B cell (primary cell): ENCODE data around the gene RGS6. TPM values are rescaled to one million over a fixed set of nuclear protein-coding genes. Genes with fewer than 3 reads are reported as not detected.

Experiments
- ATAC-seq: fragments of 200-7000 bp; cut with Tn5 transposase; one replicate; pipeline ENCODE4 v1.10.0; 2021; ENCODE audit warnings: low read depth, mild to moderate bottlenecking, moderate number of reproducible peaks, moderate library complexity
- CTCF ChIA-PET: fragments of 350-600 bp; sonication (Branson Sonifier 250); formaldehyde crosslinking; loops from one replicate; lab custom pipeline; 2021; ENCODE audit warnings: antibody characterized with exemption, inconsistent platforms; lab: Charles Lee
- POLR2A ChIA-PET: fragments of 350-600 bp; sonication (Branson Sonifier 250); formaldehyde crosslinking; loops from one replicate; lab custom pipeline; 2021; ENCODE audit warnings: antibody characterized with exemption; lab: Charles Lee
- DNase-seq: peaks from one replicate; pipeline ENCODE4 v3.0.0; 2013
- H2AFZ ChIP-seq: 2 replicates; pipeline ENCODE4 v1.6.1; 2012; ENCODE audit warnings: mild to moderate bottlenecking, low read depth, low read length; ENCODE audit not compliant: insufficient read depth, poor library complexity, severe bottlenecking
- H3K27ac ChIP-seq, 2 donors: 1 replicate in 1 of 2; 2 replicates in 1 of 2; pipeline ENCODE4 v1.5.1; 2012 to 2013; ENCODE audit warnings: low read length in 2 of 2, mild to moderate bottlenecking in 2 of 2, moderate library complexity in 1 of 2
- H3K27me3 ChIP-seq, 4 experiments: fragments of 200-600 bp in 1 of 4; sonication (generic) in 1 of 4; replicated peaks in 1 of 4; 1 replicate in 2 of 4; 2 replicates in 2 of 4; pipeline versions ENCODE4 v1.6.1 to v1.7.0; 2013 to 2016; ENCODE audit warnings: low read length in 3 of 4, mild to moderate bottlenecking in 2 of 4, mixed read lengths in 1 of 4, moderate library complexity in 1 of 4; ENCODE audit not compliant: insufficient read depth in 4 of 4, control insufficient read depth in 3 of 4; ENCODE audit errors: control extremely low read depth in 1 of 4
- H3K36me3 ChIP-seq, 2 experiments: replicated peaks in 1 of 2; 1 replicate in 1 of 2; 2 replicates in 1 of 2; pipeline versions ENCODE4 v1.6.1 to v1.7.1; 2013; ENCODE audit warnings: low read length in 1 of 2; ENCODE audit not compliant: insufficient read depth in 2 of 2, control insufficient read depth in 1 of 2; ENCODE audit errors: control extremely low read depth in 1 of 2, extremely low read depth in 1 of 2
- H3K4me1 ChIP-seq, 2 donors: fragments of 200-600 bp in 1 of 2; sonication (generic) in 1 of 2; 1 replicate in 1 of 2; 2 replicates in 1 of 2; pipeline versions ENCODE4 v1.5.1 to v1.6.1; 2013 to 2017; ENCODE audit warnings: low read length in 2 of 2; ENCODE audit not compliant: control insufficient read depth in 2 of 2, insufficient read depth in 2 of 2
- H3K4me2 ChIP-seq: replicated peaks from 2 replicates; pipeline ENCODE3; 2012; ENCODE audit warnings: mild to moderate bottlenecking, low read depth, low read length; ENCODE audit not compliant: poor library complexity, severe bottlenecking
- H3K4me3 ChIP-seq, 5 experiments: fragments of 200-600 bp in 1 of 5; sonication (generic) in 1 of 5; 1 replicate in 3 of 5; 2 replicates in 2 of 5; pipeline versions ENCODE4 v1.5.1 to v1.7.0; 2011 to 2016; ENCODE audit warnings: low read length in 4 of 5, mild to moderate bottlenecking in 4 of 5, low read depth in 2 of 5, control low read depth in 1 of 5, moderate library complexity in 1 of 5; ENCODE audit not compliant: insufficient read depth in 1 of 5; ENCODE audit errors: control extremely low read depth in 1 of 5, extremely low read depth in 1 of 5
- H3K79me2 ChIP-seq: fragments of 200-600 bp; sonication (generic); one replicate; pipeline ENCODE4 v1.6.0; 2016; ENCODE audit warnings: low read length; ENCODE audit not compliant: control insufficient read depth, insufficient read depth
- H3K9ac ChIP-seq: fragments of 200-600 bp; sonication (generic); 2 replicates; pipeline ENCODE4 v1.6.1; 2017; ENCODE audit warnings: mild to moderate bottlenecking, low read length, moderate library complexity
- H3K9me3 ChIP-seq, 3 donors: one replicate each; pipeline versions ENCODE4 v1.6.1 to v1.7.1; 2013; ENCODE audit warnings: low read length in 2 of 3; ENCODE audit not compliant: control insufficient read depth in 2 of 3, insufficient read depth in 1 of 3; ENCODE audit errors: control extremely low read depth in 1 of 3
- H4K20me1 ChIP-seq: 2 replicates; pipeline ENCODE4 v1.6.0; 2012; ENCODE audit warnings: mild to moderate bottlenecking, low read length; ENCODE audit not compliant: insufficient read depth, control insufficient read depth, poor library complexity, severe bottlenecking
- H3K27ac Mint-ChIP-seq: one replicate; pipeline ENCODE4 v1.8.0; 2021; ENCODE audit warnings: mixed read lengths
- H3K27me3 Mint-ChIP-seq: one replicate; pipeline ENCODE4 v1.8.0; 2021; ENCODE audit warnings: mixed read lengths
- H3K4me1 Mint-ChIP-seq: one replicate; pipeline ENCODE4 v1.8.0; 2021; ENCODE audit warnings: mixed read lengths
- H3K4me3 Mint-ChIP-seq: one replicate; pipeline ENCODE4 v1.8.0; 2021; ENCODE audit warnings: mixed read lengths
- H3K9me3 Mint-ChIP-seq: one replicate; pipeline ENCODE4 v1.8.0; 2022; ENCODE audit warnings: mixed read lengths; ENCODE audit not compliant: insufficient read depth
- CTCF ChIP-seq: fragments of 200-600 bp; IDR thresholded peaks from one replicate; pipeline ENCODE4 v1.8.0; 2022; ENCODE audit warnings: antibody characterized with exemption, mild to moderate bottlenecking
- EZH2 ChIP-seq: IDR thresholded peaks from 2 replicates; pipeline ENCODE4 v1.6.1; 2012; ENCODE audit warnings: borderline replicate concordance, low read depth, mild to moderate bottlenecking, moderate library complexity, low read length; ENCODE audit not compliant: insufficient read depth, poor library complexity, severe bottlenecking
- WGBS: methylation state at CpG from one replicate; pipeline ENCODE4 v1.1.5; 2013; ENCODE audit warnings: missing lambda C conversion rate; ENCODE audit not compliant: insufficient coverage; 5-methylcytosine and 5-hydroxymethylcytosine counted together
- intact Hi-C: fragments of 100-400 bp; cut with micrococcal nuclease; formaldehyde crosslinking; loops from one replicate; pipeline ENCODE4 v1.10.0; 2022
- polyA plus RNA-seq: library from polyadenylated mRNA; depleted of rRNA; stranded (reverse); fragments of >200 nt; gene quantifications from 2 replicates; pipeline ENCODE4 v1.2.3, GENCODE V29; 2012
- total RNA-seq, 2 donors: library from RNA; stranded (reverse); fragments of 120-200 nt in 1 of 2; gene quantifications; 1 replicate in 1 of 2; 2 replicates in 1 of 2; pipeline versions ENCODE4 v1.2.3 to v1.2.4, GENCODE V29; 2013 to 2022

RGS6 gene
- total and polyA plus RNA-seq, 2 donors (not counting 1 experiment from before 2014, with no cell fraction given): 0.07 TPM; not detected in 1

GRCh38 chr14:71988939-71989338 is 56.7 kb downstream of the RGS6 start:
- TF ChIP-seq EZH2 (no peak), CTCF (no peak)
- no peak for ATAC-seq
- H3K36me3 ChIP-seq: no peaks in the 10 kb centered on the region
- H3K79me2 ChIP-seq: no peaks in the 10 kb centered on the region
- H3K27ac ChIP-seq: no peak overlapping the region
- H3K27me3 ChIP-seq: peaks cover 0 to 5% (median 0%) of the 10 kb centered on the region in 4 experiments
- no peak overlapping the region for H3K27ac Mint-ChIP-seq
- POLR2A ChIA-PET: no interaction called here
- no peaks in the 10 kb centered on the region for H3K9me3 Mint-ChIP-seq
- intact Hi-C loops: no loop called here
- H3K27me3 Mint-ChIP-seq: peaks cover 11% of the 10 kb centered on the region
- DNase-seq: no peak
- no peak overlapping the region for H2AFZ ChIP-seq
- no peaks in the 10 kb centered on the region for H3K4me1 ChIP-seq
- H3K9ac ChIP-seq: no peak overlapping the region
- no peak overlapping the region for H3K4me2 ChIP-seq
- WGBS: 84% methylated on average over 3 of the region's 3 CpGs
- CTCF ChIA-PET: no interaction called here
- no peaks in the 10 kb centered on the region for H4K20me1 ChIP-seq
- H3K4me3 ChIP-seq: no peak overlapping the region
- H3K9me3 ChIP-seq: no peaks in the 10 kb centered on the region
- H3K4me1 Mint-ChIP-seq: no peaks in the 10 kb centered on the region
- no peak overlapping the region for H3K4me3 Mint-ChIP-seq

- 82% methylated on average over 4 of the region's 5 CpGs for WGBS
- ChIA-PET CTCF (no interaction called here), POLR2A (no interaction called here)
- Histone ChIP-seq H3K4me3 (no peak overlapping the region), H2AFZ (no peak overlapping the region), H3K4me1 (no peaks in the 10 kb centered on the region), H3K9ac (no peak overlapping the region), H3K9me3 (peaks cover 0 to 1% (median 1%) of the 10 kb centered on the region in 3 donors), H3K27me3 (peaks cover 0 to 3% (median 0%) of the 10 kb centered on the region in 4 experiments), H3K79me2 (no peaks in the 10 kb centered on the region), H3K4me2 (no peak overlapping the region), H3K27ac (no peak overlapping the region), H3K36me3 (no peaks in the 10 kb centered on the region), H4K20me1 (no peaks in the 10 kb centered on the region)
- TF ChIP-seq CTCF: no peak
- no peak overlapping the region for H3K4me3 Mint-ChIP-seq
- no peaks in the 10 kb centered on the region for H3K9me3 Mint-ChIP-seq
- H3K27me3 Mint-ChIP-seq: peaks cover 12% of the 10 kb centered on the region
- intact Hi-C loops: no loop called here
- no peak for ATAC-seq
- H3K27ac Mint-ChIP-seq: no peak overlapping the region
- no peaks in the 10 kb centered on the region for H3K4me1 Mint-ChIP-seq
- no peak for DNase-seq
Observed at GRCh38 chr14:71994416-71994815, 62.2 kb downstream of the RGS6 start.
